Activated gamma-delta T cell (primary cell): ENCODE data around the gene PYURF.

Source experiments
- DNase-seq: peaks from one replicate; lab custom pipeline; 2025; lab: John Stamatoyannopoulos, UW

Gene PYURF

DNA sequence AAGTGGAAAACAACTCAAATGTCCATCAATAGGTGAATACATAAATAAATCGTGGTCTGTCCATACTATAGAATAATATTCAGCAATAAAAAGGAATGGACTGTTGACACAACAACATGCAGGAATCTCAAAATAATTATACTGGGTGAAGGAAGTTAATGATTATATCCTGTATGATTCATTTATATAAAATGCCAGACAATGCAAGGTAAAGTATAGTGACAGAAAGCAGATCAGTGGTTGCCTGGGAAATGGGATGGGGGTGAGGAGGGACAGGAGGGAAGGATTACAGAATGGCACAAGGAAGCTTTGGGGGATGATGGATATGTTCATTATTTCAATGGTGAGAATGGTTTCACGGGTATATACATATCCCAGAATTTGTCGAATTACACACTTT is 12.3 kb downstream of the PYURF start:
- no peak for DNase-seq

DNA sequence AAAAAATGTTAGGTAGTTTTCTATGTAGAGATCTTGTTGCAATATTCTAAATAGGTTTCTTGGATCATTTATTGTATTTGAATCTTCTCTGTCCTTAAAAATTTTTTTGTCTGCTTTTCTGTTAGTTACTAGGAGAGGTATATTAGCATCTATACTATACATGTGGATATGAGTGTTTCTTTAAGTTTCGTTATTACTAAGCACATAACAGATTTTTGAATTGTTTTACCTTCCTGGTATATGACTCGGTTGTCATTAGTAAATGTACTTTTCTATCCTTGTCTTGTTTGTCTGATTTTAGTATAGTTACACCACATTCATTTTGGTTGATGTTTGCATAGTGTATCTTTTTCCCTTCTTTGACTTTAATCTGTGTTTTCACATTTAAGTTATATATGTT is 20.2 kb downstream of the PYURF start:
- DNase-seq = no peak

DNA sequence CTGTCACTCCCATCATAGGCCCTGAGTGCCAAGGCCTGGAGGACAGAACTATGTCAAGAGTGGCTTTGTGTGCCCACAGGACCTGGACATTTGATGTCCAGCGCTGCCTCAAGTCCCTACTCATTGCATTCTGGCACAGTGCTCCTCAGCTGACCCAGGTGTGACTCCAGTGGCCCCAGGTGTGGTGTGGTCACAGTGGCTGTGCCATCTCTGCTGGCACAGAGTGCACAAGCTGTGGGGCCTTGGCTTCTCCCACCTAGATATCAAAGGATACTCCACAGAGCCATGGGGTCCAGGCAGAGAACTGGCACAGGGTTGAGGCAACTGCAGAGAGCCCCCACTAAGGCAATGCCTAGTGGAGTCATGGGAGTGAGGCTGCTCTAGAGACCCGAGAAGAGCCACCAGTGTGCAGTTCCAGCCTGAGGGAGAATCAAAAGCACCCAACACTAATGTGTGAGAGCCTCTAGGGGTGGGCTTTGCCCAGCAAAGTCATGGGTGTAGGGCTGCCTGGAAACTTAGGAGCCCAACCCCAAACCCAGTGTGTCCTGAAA is 25.6 kb downstream of the PYURF start:
- no peak for DNase-seq

DNA sequence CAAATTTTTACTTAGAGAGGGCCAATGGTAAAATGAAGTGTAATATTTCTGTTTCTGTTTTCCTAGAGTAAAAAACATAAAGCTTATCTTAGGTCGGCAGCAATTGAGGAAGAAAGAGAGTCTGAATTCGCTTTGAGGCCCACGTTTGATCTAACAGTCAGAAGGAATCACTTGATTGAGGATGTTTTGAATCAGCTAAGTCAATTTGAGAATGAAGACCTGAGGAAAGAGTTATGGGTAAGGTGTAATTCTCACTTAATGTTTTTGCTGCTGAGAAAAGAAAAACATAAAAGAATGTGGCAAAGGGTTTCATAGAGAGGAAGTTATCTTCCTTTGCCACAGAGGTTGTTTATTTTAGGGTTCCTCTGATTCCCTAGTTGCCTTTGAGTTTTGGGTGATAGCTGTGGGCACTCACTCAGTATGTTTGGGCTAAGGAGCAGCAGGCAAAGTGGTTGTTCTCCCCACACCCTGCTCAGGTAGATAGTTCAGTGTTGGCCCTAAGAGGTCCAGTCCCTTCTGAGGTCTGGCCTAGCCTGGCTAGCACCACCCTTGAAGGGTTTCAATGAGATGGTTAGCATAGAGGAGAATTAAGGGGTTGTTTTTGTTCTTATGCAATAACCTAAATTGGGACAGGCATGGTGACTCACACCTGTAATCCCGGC is 34.3 kb downstream of the PYURF start:
- no peak for DNase-seq

DNA sequence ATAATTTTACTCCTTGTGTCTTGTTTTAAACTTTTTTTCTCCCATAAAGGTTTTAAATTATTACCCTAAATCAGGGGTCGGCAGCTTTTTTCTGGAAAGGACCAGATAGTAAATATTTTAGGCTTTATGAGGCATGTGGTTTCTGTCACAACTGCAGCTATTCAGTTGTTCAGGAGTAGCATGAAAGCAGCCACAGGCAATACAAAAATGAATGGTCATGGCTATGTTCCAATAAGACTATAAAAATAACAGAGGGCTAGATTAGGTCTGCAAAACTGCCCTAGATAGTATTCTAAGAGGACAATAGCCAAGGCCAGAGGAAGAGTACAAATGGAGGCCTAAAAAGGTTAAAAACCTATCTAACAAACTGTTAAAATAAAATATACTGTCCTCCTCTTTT is 42.0 kb downstream of the PYURF start:
- DNase-seq = no peak

DNA sequence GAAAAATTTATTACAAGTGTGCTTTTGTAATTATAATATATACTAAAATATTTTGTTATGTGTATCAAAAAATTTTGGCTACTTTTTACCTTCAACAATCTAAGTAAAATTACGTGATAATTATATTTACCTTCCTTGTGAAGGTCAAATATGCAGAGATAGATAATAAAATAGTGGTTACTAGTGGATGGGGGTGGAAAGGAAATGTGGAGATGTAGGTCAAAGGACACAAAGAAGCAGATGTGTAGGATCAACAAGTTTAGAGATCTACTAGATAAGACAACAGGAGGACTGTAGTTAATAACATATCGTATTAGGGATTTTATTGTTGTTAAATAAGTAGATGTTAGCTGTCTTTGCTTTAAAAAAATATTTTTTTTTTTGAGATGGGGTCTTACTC is 45.3 kb downstream of the PYURF start:
- DNase-seq = no peak

DNA sequence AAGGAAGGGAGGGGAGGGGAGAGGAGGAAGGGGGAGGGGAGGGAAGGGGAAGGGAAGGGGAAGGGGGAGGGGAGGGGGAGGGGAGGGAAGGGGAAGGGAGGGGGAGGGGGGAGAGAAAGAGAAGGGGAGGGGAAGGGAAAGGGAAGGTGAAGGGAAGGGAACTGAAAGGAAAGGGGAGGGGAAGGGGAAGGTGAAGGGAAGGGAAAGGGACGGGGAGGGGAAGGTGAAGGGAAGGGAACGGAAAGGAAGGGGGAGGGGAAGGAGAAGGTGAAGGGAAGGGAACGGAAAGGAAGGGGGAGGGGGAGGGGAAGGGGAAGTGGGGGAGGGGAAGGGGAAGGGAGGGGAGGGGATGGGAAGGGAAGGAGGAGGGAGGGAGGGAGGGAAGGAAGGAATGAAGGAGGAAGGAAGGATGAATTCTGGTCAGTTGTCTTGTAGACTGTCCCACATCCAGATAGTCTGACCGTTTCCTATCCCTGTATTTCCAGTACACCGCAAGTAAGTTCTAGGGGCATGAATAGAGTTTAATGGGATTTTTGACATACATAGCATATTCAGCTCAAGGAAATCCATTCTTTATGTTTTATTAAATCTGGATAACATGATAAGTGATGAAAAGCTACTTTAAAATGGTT is 46.2 kb downstream of the PYURF start:
- no peak for DNase-seq
